HG02884 (cell line): ENCODE results near the gene B4GALNT4.
"Not testable (repeated sequence)": the region's sequence is repeated elsewhere in the genome, so short reads cannot be mapped to it uniquely, and the experiment has no call there.

ENCODE experiments used
- ATAC-seq: cut with Tn5 transposase; IDR thresholded peaks from one replicate; pipeline ENCODE4 v1.9.1; 2021; ENCODE audit warnings: mild to moderate bottlenecking, moderate library complexity; ENCODE audit not compliant: unreplicated experiment

Gene B4GALNT4

DNA sequence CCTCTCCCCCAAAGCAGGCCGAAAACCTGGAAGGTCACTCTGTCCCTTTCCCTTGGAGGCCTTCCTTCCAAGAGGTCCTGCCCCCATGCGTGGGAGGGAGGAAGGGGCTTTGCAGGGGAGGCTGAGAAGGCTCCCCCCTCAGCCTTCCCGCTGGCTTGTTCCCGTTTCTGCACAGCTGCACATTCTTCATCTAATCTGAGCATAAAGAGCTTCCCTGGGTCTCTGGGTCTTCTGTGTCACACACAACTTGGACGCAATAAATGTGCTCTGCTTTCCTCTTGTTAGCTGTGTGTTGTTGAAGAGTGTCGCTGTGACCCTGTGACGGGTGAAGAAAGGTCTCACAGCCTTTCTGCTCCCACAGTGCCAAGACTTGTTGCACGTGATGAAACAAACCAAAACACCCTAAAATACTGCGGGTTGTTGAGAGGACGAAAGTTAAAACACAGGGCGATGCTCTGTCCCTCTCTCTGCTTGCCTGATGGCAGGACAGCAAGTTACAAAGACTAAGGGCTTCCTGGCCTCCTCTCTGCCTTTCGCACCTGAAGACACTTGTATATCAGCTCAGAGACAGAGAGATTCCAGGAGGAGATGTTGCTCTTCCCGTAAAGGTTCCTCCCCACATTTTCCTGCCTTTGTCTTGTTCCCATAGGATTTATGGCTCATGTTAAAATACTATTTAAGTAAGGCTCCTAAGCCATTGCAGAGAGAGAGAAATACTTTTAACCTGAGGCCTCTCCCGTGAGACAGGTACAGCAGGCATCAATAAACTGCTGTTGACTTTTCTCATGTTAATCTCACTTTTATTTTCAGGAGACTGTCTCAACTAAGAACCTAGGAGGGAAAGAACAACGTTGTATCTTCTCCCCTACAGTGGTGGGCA is 33.3 kb upstream of the B4GALNT4 start:
- ATAC-seq = no peak

DNA sequence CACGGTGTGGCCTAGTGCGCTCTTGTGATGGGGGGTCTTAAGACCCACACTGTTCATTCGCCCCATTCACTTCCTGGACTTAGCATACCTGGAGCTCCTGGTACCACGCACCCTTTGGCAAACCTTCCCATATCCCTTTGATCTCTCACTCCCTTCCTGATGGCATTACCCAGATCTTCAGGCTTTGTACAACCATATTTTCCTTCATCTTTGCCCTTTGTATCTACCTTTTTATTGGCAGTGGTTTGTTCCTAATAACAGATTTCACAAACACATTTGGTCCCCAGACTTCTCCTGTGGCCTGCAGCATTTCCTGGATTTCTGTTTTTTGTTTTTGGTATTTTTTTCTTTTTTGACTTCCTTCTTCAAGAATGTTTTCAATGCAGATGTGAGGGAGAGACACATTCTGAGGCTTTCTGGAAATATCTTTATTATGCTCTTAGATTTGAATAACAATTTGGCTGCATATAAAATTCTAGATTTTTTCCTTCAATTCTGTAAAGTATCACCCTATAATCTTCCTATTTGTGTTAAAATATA is 32.6 kb upstream of the B4GALNT4 start:
- no peak for ATAC-seq

DNA sequence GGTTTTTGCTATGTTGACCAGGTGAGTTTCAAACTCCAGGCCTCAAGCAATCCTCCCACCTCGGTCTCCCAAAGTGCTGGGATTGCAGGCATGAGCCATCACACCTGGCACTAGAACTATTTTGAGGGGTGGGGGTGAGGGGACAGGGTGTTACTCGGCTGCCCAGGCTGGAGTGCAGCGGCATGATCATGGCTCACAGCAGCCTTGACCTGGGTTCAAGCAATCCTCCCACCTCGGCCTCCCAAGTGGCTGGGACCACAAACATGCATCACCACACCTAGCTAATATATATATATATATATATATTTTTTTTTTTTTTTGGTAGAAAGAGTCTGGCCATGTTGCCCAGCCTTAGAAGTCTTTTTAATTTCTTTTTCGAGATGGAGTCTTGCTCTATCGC is 31.6 kb upstream of the B4GALNT4 start:
- ATAC-seq = no peak

DNA sequence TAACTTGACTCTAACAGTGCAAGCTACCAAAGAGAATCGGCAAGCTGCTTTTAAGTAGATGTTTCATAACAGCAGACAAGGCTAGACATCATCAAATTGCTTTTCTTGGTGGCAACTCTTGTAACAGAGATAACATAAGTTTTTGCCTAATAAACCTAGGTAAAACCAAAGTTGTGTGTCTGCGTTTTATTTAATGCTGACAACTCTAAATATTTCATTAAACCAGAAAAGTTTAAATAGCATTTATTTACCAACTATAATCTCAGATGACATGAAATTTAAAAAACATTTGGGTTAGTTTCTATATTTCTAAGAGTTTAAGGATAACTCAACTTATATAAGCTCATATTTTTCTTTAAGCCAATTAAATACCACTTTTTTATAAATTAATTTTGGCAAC is 29.3 kb upstream of the B4GALNT4 start:
- ATAC-seq = no peak

DNA sequence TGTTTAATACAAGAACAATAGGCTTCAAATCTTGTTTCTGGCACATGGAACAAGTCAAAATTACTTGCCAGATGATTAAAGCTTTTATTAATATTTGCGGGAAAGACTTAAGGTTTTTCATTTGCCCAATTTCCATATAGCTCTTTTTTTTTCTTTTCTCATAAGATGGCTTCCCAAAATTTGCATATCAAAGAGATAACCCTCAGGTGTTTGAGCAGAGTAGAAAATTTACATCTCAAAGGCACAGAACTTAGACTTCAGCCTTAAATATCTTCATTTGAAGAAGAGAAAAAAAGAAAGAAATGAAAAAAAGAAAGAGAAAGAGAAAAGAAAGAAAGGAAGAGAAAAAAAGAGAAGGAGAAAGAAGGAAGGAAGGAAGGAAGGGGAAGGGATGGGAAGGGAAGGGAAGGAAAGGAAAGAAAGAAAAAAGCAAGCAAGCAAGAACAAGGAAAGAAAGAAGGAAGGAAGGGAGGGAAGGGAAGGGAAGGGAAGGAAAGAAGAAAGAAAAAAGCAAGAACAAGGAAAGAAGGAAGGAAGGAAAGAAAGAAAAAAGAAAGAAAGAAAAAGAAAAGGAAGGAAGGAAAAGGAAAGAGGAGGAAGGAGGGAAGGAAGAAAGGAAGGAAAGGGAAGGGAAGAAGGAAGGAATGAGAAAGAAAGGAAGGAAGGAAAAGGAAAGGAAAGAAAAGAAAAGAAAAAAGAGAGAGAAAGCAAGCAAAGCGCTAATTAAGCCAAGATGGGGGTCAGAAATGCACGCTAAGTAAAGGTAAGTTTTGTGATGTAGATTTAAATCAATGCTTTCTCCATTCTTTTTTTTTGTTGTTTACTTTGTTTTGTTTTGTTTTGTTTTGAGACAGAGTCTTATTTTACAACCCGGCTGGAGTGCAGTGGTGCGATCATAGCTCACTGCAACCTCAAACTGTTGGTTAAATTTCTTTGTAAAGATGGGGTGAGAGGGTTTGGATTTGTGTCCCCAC is 28.5 kb upstream of the B4GALNT4 start:
- ATAC-seq = no peak

DNA sequence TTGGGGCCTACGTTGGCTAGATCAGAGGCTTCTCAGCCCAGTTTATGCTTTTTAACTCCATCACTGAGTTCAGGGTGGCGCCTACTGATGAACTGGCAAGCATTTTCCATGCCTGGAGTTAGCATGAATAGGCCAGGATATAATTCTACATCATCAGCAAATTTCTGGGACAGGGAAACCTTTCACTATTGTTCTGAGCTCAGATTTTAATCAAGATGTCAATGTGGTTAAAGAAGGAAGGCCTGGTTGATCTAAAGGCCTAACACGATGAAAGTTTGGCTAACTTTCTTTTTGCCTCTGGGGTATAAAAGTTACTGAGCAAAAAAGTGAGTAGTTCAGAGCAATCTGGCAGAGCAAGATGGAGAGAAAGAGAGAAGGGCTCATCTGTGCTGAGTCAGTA is 27.0 kb upstream of the B4GALNT4 start:
- no peak for ATAC-seq

DNA sequence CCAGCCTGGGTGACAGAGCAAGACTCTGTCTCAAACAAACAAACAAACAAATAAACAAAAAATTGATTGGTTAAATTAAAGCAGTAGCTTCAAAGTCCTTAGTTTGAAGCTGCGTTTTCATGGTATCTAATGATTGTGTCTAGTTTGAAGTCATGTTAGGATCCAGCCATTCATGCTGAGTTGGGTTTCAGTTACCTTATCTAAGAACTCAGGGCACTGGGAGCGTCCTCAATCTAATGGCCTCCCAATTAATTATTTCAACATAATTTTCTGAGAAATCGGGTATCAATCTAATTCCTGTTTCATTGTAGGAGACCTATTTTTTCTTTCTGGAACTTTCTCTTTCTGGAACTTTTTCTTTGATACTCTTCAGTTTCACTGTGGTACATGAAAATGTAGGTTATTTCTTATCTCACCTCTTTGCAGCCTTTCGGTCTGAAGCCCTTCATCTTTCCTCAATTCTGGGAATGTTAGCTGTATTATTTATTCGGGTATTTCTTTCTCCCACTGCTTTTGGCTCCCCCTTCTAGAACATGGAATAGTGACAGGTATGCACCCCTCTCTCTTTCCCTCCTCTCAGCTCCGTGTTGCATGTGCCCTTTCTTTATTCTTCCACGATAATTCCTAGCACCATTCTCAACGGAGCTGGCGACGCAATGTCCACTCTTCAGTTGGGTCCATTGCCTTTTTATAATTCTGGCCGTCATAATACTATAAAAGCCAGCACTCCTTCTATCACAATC is 24.3 kb upstream of the B4GALNT4 start:
- ATAC-seq = no peak

DNA sequence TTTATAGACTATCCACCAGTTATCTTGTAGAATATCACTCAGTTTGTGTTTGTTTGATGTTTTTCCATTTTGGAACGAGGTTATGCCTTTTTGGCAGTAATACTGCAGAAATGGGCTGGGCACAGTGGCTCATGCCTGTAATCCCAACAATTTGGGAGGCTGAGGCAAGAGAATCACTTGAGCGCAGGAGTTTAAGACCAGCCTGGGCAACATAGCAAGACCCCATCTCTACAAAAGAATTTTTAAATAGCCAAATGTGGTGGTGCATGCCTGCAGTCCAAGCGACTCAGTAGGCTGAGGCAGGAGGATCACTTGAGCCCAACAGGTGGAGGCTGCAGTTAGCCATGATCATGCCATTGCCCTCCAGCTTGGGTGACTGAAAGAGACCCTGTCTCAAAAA is 22.8 kb upstream of the B4GALNT4 start:
- ATAC-seq = no peak

DNA sequence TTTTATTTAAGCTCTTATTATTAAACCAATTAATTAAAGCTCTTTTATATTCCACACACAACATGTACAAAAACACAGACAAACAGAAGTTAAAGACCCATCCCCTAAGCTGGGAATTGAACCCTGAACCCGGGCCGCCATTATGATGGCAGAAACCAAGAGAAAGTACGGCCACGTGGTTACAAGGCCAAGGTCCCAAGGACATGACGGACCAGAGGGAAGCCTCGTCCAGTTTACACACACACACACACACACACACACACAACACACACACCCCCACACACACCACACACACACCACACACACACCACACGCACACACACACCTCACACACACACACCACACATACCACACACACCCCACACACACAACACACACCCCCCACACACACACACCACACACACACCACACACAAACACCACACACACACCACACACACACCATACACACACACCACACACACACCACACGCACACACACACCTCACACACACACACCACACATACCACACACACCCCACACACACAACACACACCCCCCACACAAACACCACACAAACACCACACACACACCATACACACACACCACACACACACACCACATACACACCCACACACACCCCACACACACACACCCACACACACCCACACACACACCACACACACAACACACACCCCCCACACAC is 19.9 kb upstream of the B4GALNT4 start:
- ATAC-seq = not testable (repeated sequence)

DNA sequence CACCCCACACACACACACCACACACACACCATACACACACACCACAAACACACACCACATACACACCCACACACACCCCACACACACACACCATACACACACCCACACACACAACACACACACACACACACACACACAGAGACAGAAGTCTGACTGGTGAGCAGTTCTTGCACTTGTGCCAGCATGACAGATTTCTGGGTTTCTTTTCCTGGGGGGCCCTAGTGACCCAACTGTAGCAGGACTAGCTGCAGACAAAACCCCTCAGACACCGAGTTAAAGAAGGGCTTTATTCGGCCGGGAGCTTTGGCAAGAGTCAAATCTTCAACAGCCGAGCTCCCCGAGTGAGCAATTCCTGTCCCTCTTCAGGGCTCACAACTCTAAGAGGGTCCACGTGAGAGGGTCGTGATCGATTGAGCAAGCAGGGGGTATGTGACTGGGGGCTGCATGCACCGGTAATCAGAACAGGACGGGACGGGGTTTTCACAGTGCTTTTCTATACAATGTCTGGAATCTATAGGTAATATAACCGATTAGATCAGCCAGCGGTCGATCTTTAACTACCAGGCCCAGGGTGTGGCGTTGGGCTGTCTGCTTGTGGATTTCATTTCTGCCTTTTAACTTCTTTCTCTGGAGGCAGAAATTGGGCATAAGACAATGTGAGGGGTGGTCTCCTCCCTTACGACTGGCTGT is 19.1 kb upstream of the B4GALNT4 start:
- ATAC-seq = not testable (repeated sequence)

DNA sequence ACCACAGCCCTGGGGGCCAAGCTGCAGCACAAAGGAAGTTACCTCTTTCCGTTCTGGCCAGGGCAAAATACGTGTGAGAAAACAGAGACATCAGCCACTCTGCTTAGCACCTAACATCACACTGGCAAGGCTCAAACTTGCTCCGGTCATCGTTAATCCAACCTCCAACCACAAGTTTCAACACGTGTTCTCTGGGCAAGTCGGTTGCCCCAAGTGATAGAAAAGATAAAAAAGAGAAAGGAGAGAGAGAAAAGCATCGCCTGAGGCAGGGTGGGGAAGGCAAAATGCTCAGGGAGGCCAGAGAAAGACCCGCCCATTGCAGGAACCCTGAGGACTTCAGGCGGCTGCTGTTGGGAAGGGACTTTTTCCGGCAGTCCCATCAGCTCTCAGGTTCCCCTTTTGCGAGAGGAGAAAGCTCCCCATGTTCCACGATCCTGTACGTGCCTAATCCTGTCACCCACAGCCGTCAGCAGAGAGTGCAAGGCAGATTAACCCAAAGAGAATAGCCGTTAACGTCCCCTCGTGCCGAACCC is 18.5 kb upstream of the B4GALNT4 start:
- no peak for ATAC-seq

DNA sequence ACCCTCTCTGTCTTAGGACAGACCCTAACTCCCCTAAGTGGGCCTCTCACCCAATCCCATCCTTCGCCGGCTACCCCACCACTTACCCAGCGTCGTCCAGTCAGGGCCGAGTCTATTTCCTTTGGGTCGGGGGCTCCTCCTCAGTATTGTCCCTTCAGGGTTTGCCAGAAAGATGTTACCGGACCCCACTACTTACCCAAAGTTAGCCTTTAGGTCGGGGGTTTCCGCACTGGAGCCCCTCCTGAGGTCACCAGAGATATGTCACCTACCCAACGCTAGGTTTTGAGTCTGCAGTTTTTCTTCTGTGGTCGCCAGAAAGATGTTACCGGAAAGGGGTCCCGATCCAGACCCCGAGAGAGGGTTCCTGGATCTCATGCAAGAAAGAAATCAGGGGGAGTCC is 17.9 kb upstream of the B4GALNT4 start:
- no peak for ATAC-seq

DNA sequence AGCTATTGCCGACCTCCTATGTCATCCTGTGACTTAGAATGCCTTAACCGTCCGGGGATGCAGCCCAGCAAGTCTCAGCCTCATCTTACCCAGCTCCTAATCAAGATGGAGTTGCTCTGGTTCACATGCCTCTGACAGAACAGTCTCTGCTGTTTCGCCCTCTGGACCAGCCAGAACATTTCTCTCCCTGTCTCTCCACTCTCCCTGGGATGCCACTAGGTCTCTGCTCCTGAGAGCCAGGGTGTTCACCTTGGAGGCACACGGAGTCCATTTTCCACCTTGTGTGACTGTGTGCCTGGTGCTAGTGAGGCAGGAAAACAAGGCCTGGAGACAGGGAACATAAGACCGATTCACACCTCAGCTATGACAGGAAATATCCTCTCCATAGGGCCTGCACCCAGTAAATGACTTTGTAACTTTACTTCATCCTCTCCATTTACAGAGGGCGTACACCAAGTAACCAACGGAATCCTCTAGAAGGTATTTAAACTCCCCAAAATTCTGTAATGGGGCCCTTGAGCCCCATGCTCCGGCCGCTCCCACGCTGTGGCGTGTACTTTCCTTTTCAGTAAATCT is 16.8 kb upstream of the B4GALNT4 start:
- ATAC-seq = no peak

DNA sequence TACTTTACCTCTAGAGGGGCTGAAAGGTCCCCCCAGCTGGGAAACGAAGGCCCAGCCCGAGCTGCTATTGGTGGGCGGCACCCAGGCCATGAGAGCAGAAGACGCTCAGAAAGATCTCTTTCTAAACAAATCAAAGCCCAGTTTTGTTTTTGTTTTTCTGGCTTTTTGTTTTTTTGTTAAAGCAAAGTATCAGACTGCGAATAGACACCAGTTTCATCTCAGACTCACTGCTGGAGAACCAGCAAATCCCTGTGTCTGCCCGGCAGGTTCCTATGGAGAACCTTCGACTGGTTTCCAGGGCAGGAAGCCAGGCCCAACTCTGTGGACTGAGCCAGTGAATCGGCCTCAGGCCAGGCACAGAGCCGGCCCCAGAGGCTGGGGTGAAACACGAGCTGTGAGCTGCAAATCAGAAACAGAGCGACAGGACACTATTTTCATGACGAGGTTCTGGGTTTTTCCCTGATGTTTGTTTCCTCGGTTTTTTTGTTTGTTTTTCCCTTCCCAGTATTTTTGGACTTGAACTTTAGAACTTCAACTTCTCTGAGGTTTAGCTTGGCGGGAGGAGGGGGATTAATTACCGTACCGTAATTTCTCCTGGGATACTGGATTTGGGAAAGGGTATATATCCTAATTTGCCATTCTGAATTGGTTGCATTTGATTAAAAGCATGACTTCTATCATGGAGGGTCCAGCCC is 16.0 kb upstream of the B4GALNT4 start:
- ATAC-seq = no peak

DNA sequence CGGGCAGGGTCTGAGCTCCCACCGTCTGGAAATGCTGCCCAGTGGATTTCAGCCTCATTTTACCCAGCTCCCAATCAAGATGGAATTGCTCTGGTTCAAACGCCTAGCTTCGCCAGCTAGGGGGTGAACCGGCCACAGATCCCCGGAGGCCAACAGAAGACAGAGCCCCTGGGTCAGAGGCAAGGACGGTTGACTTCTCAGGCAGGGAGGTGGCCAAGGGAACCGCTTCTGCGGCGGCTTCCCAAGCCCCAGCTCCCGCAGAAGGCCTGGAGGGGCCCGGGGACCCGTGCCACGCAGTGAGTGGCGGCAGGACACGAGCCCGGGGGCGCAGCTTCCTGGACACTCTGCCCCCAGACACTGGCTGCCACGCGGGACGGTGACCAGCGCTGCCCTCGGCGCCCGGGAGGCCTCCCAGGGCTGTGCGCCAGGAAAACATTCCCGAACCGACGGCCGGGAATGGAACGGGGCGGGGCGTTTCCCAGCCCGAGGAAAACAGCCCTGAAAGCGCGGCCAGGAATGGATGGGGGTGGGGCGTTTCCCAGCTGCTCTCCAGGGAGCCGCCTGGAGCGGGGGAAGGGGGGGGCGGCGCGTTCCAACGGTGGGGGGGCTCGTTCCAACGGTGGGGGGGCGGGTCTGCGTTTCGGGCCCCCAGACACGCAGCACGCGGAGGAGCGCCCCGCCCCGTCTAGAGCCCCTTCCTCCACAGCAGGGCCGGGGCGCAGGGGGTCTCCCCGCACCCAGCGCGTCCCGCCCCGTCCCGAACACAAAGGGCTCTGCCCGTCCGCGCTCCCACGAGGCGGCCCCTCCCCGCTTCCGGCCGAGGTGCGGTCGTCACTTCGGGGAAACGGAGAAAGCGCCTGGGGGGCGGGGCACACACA is 13.5 kb upstream of the B4GALNT4 start:
- no peak for ATAC-seq

DNA sequence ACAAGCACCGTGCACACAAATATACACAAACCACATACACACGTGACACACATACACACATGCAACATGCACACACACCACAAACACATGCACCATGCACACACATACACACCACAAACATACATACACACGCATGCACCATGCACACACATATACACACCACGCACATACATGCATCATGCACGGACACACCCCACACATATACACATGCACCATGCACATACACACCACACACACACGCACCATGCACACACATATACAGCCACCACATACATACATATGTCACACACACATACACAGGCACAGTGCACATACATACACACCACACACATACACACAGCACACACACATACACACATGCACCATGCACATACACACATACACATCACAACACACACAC is 12.7 kb upstream of the B4GALNT4 start:
- no peak for ATAC-seq

DNA sequence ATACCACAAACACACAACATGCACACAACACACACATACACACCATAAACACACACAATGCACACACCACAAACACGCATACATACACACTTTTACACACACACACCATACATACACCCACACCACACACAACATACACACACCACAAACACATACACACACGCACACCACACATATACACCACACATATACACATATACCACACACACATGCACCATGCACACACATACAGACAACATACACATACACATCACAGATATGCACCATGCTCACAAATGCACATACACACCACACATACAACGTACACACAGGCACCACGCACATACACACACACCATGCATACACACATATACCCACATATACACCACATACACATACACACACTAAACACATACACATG is 11.7 kb upstream of the B4GALNT4 start:
- no peak for ATAC-seq
